HepG2 (cell line): ENCODE data around the gene CHML. TPM values are rescaled to one million over a fixed set of nuclear protein-coding genes. Genes with fewer than 3 reads are reported as not detected.

ENCODE experiments used
- ATAC-seq: fragments of 200-7000 bp; cut with Tn5 transposase; 3 replicates; pipeline ENCODE4 v1.9.1; 2020; ENCODE audit warnings: mild to moderate bottlenecking, moderate library complexity
- Bru-seq: library from RNA; stranded (reverse); fragments of 400-500 nt; gene quantifications from one replicate; lab custom pipeline; 2021; lab: Mats Ljungman, UMichigan
- BruChase-seq, 2 experiments: library from RNA; stranded (reverse); fragments of 400-500 nt; gene quantifications; one replicate each; lab custom pipeline; 2021; lab: Mats Ljungman, UMichigan
- BruUV-seq: library from RNA; stranded (reverse); fragments of 400-500 nt; replicated peaks from 2 replicates; lab custom pipeline; 2021; lab: Mats Ljungman, UMichigan
- CTCF ChIA-PET: fragments of 300-600 bp; formaldehyde crosslinking; extraction: SDS; loops from one replicate; lab custom pipeline; 2021; ENCODE audit warnings: low total read pairs, inconsistent platforms, low intra/inter-chr PET ratio; lab: Yijun Ruan, JAX
- POLR2A ChIA-PET: fragments of 350-600 bp; sonication (Branson Sonifier 250); formaldehyde crosslinking; loops from one replicate; lab custom pipeline; 2020; ENCODE audit warnings: antibody characterized with exemption, inconsistent platforms; lab: Yijun Ruan, JAX
- DNase-seq: peaks from one replicate; pipeline ENCODE4 v3.0.0-alpha.2; 2015; ENCODE audit warnings: low spot score
- FAIRE-seq: peaks from 3 replicates; lab custom pipeline; 2011; peaks lifted over from hg19 to GRCh38; lab: Jason Lieb, UNC
- H2AFZ ChIP-seq: one replicate; pipeline ENCODE4 v1.6.1; 2011; ENCODE audit warnings: low read length, inconsistent platforms
- H3K27ac ChIP-seq: fragments of 300-600 bp; 3 replicates; pipeline ENCODE4 v1.8.0; 2011; ENCODE audit warnings: mixed run types, mild to moderate bottlenecking, mixed read lengths, low read length, inconsistent platforms; ENCODE audit not compliant: insufficient read depth; ENCODE audit errors: extremely low read length
- H3K27me3 ChIP-seq, 2 experiments: fragments of 200-600 bp in 1 of 2; 2 replicates in 1 of 2; 3 replicates in 1 of 2; pipeline versions ENCODE4 v1.6.0 to v1.8.0; 2011; ENCODE audit warnings: low read length in 2 of 2, mild to moderate bottlenecking in 2 of 2, moderate library complexity in 2 of 2, inconsistent platforms in 1 of 2; ENCODE audit not compliant: insufficient read depth in 2 of 2, control insufficient read depth in 1 of 2
- H3K36me3 ChIP-seq, 2 experiments: fragments of 200-600 bp in 1 of 2; replicated peaks in 1 of 2; 2 replicates in 1 of 2; 3 replicates in 1 of 2; pipeline versions ENCODE4 v1.5.1 to v1.8.0; 2011; ENCODE audit warnings: low read length in 2 of 2, inconsistent platforms in 1 of 2; ENCODE audit not compliant: insufficient read depth in 2 of 2, control insufficient read depth in 1 of 2
- H3K4me1 ChIP-seq: 2 replicates; pipeline ENCODE4 v1.5.1; 2012; ENCODE audit warnings: low read length, inconsistent platforms; ENCODE audit not compliant: insufficient read depth
- H3K4me2 ChIP-seq: 2 replicates; pipeline ENCODE4 v1.6.0; 2011; ENCODE audit warnings: low read depth, low read length, inconsistent platforms
- H3K4me3 ChIP-seq, 3 experiments: fragments of 200-600 bp in 1 of 3; sonication (generic), shearing (Covaris generic) in 1 of 3; replicated peaks in 1 of 3; 2 replicates each; pipeline ENCODE4 v1.5.1; 2011 to 2016; ENCODE audit warnings: low read length in 3 of 3, inconsistent platforms in 2 of 3, low read depth in 2 of 3, mild to moderate bottlenecking in 2 of 3, control low read depth in 1 of 3, mixed read lengths in 1 of 3; ENCODE audit not compliant: insufficient read depth in 1 of 3
- H3K79me2 ChIP-seq: one replicate; pipeline ENCODE4 v1.6.1; 2011; ENCODE audit warnings: low read length, inconsistent platforms; ENCODE audit not compliant: insufficient read depth
- H3K9ac ChIP-seq: 2 replicates; pipeline ENCODE4 v1.6.0; 2011; ENCODE audit warnings: mild to moderate bottlenecking, low read depth, low read length, inconsistent platforms; ENCODE audit not compliant: insufficient read depth
- H3K9me3 ChIP-seq: 2 replicates; pipeline ENCODE4 v1.5.1; 2012; ENCODE audit warnings: mild to moderate bottlenecking, low read length
- H4K20me1 ChIP-seq: 2 replicates; pipeline ENCODE4 v1.6.0; 2011; ENCODE audit warnings: inconsistent platforms, mild to moderate bottlenecking, low read length, moderate library complexity; ENCODE audit not compliant: insufficient read depth
- CENPBD1 ChIP-seq: sonication (generic); formaldehyde crosslinking; IDR thresholded peaks from 2 replicates; pipeline ENCODE4 v1.8.0; 2022; ENCODE audit warnings: missing genetic modification reagents, low read depth, mild to moderate bottlenecking, borderline replicate concordance
- MAFF ChIP-seq: IDR thresholded peaks from 2 replicates; pipeline ENCODE4 v1.6.1; 2011; ENCODE audit warnings: low read depth, low read length, improper control_type of control experiment
- ONECUT2 ChIP-seq: sonication (generic); formaldehyde crosslinking; IDR thresholded peaks from 2 replicates; pipeline ENCODE4 v1.4.0; 2020; ENCODE audit warnings: missing genetic modification reagents
- POLR2AphosphoS5 ChIP-seq: IDR thresholded peaks from 2 replicates; pipeline ENCODE4 v1.6.1; 2012; ENCODE audit warnings: low read depth, low read length
- TCF12 ChIP-seq, 2 experiments: fragments of 450-650 bp in 1 of 2; sonication (generic) in 1 of 2; formaldehyde crosslinking in 1 of 2; IDR thresholded peaks; 2 replicates each; pipeline versions ENCODE4 v1.6.1 to v1.8.0; 2017 to 2022; ENCODE audit warnings: antibody characterized with exemption in 1 of 2, mild to moderate bottlenecking in 1 of 2, missing genetic modification reagents in 1 of 2, moderate library complexity in 1 of 2
- TEF ChIP-seq: sonication (generic); formaldehyde crosslinking; IDR thresholded peaks from 2 replicates; pipeline ENCODE4 v1.5.0; 2020; ENCODE audit warnings: missing genetic modification reagents
- ZNF256 ChIP-seq: sonication (generic); formaldehyde crosslinking; conservative IDR thresholded peaks from 2 replicates; pipeline ENCODE4 v1.4.0; 2020; ENCODE audit warnings: missing genetic modification reagents
- ZNF589 ChIP-seq: sonication (generic); formaldehyde crosslinking; conservative IDR thresholded peaks from 2 replicates; pipeline ENCODE4 v1.8.0; 2022; ENCODE audit warnings: mild to moderate bottlenecking, moderate library complexity, missing genetic modification reagents
- ZNF660 ChIP-seq: sonication (generic); formaldehyde crosslinking; IDR thresholded peaks from 2 replicates; pipeline ENCODE4 v1.5.1; 2020; ENCODE audit warnings: mild to moderate bottlenecking, low read depth, missing genetic modification reagents, borderline replicate concordance
- ZNF7 ChIP-seq: IDR thresholded peaks from 2 replicates; pipeline ENCODE4 v1.6.1; 2016; ENCODE audit warnings: missing biosample characterization, missing genetic modification reagents
- WGBS: methylation state at CpG from one replicate; pipeline ENCODE4 v1.1.6; 2017; ENCODE audit warnings: low lambda C conversion rate; 5-methylcytosine and 5-hydroxymethylcytosine counted together
- in situ Hi-C: cut with HindIII; loops from 2 replicates; pipeline ENCODE4 v1.10.0; 2017; ENCODE audit warnings: low pct_unique_long_range_greater_than_20kb; ENCODE audit not compliant: extremely low pct_ligation_motif_present
- intact Hi-C: fragments of 100-400 bp; cut with micrococcal nuclease; formaldehyde crosslinking; loops from one replicate; pipeline ENCODE4 v1.10.0; 2022; ENCODE audit not compliant: unreplicated experiment
- long read RNA-seq, 2 experiments: library from RNA in 1 of 2; library from polyadenylated mRNA in 1 of 2; stranded (forward) in 1 of 2; unstranded in 1 of 2; transcript quantifications; one replicate each; pipeline ENCODE4 v2.0.0, GENCODE V29; 2019 to 2022
- polyA minus RNA-seq, 3 experiments: library from RNA; depleted of rRNA, polyadenylated mRNA; stranded (reverse); fragments of >200 nt; gene quantifications; 2 replicates each; pipeline ENCODE4 v1.2.3, GENCODE V29; 2011; ENCODE audit warnings: low replicate concordance in 1 of 3
- polyA plus RNA-seq, 8 experiments: library from polyadenylated mRNA; depleted of rRNA in 3 of 8; stranded (reverse) in 7 of 8; unstranded in 1 of 8; fragments of >200 nt; fragmentation: Illumina TruSeq in 4 of 8; extraction: Trizol in 4 of 8; gene quantifications; 2 replicates each; pipeline versions ENCODE4 v1.2.1 to v1.2.3, GENCODE V29; 2011 to 2016; ENCODE audit warnings: low read depth in 4 of 8, missing spikeins in 1 of 8, mixed read lengths in 1 of 8; ENCODE audit not compliant: insufficient read depth in 1 of 8
- total RNA-seq, 5 experiments: library from RNA; depleted of rRNA; stranded (reverse); fragments of >200 nt; fragmentation: Illumina TruSeq; extraction: Trizol; gene quantifications; 2 replicates each; pipeline ENCODE4 v1.2.3, GENCODE V29; 2016; ENCODE audit warnings: low read depth in 1 of 5
- TF ChIP-seq, protein P1 (sequence below): sonication (generic); formaldehyde crosslinking; IDR thresholded peaks from 2 replicates; pipeline ENCODE4 v1.9.0; 2022; ENCODE audit warnings: low read depth, missing genetic modification reagents

The CHML gene, protein sequence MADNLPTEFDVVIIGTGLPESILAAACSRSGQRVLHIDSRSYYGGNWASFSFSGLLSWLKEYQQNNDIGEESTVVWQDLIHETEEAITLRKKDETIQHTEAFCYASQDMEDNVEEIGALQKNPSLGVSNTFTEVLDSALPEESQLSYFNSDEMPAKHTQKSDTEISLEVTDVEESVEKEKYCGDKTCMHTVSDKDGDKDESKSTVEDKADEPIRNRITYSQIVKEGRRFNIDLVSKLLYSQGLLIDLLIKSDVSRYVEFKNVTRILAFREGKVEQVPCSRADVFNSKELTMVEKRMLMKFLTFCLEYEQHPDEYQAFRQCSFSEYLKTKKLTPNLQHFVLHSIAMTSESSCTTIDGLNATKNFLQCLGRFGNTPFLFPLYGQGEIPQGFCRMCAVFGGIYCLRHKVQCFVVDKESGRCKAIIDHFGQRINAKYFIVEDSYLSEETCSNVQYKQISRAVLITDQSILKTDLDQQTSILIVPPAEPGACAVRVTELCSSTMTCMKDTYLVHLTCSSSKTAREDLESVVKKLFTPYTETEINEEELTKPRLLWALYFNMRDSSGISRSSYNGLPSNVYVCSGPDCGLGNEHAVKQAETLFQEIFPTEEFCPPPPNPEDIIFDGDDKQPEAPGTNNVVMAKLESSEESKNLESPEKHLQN
- total RNA-seq (2016; rRNA removed; fragmentation: Illumina TruSeq; extraction: Trizol) (16.7 and 21.0 TPM in 2 replicates), polyA plus RNA-seq (2011; rRNA removed) (5.2 TPM in 2 replicates), polyA minus RNA-seq (2011; rRNA and poly(A)+ RNA removed; ENCODE audit: low replicate concordance) (34.4 and 211 TPM in 2 replicates), Bru-seq, nascent RNA (percentile 94 among the genes with signal in this experiment), BruChase-seq, experiment 1, labeled RNA remaining after a 6-hour chase (percentile 94 among the genes with signal in this experiment), BruChase-seq, experiment 2, labeled RNA remaining after a 2-hour chase (percentile 93 among the genes with signal in this experiment)
- 1.2 and 1.5 TPM in 2 replicates for total RNA-seq (2016; cell fraction: cytosol; rRNA removed; fragmentation: Illumina TruSeq; extraction: Trizol; ENCODE audit: low read depth)
- total RNA-seq (2016; cell fraction: insoluble cytoplasmic fraction; rRNA removed; fragmentation: Illumina TruSeq; extraction: Trizol) = 15.5 and 19.9 TPM in 2 replicates
- total RNA-seq (2016; cell fraction: membrane; rRNA removed; fragmentation: Illumina TruSeq; extraction: Trizol) = 7.3 TPM in 2 replicates
- 27.0 and 27.7 TPM in 2 replicates for total RNA-seq (2016; cell fraction: nucleus; rRNA removed; fragmentation: Illumina TruSeq; extraction: Trizol)
- 2.2 and 2.7 TPM in 2 replicates for polyA plus RNA-seq (2011; cell fraction: cytosol; rRNA removed)
- 7.1 and 7.8 TPM in 2 replicates for polyA plus RNA-seq (2011; cell fraction: nucleus; rRNA removed)
- polyA plus RNA-seq (2012) = 7.1 and 8.1 TPM in 2 replicates
- polyA plus RNA-seq (2016; cell fraction: cytosol; fragmentation: Illumina TruSeq; extraction: Trizol; ENCODE audit: low read depth) = 0.27 and 0.35 TPM in 2 replicates
- polyA plus RNA-seq (2016; cell fraction: insoluble cytoplasmic fraction; fragmentation: Illumina TruSeq; extraction: Trizol; ENCODE audit: low read depth) = 9.8 and 11.3 TPM in 2 replicates
- 1.2 and 1.6 TPM in 2 replicates for polyA plus RNA-seq (2016; cell fraction: membrane; fragmentation: Illumina TruSeq; extraction: Trizol; ENCODE audit: low read depth)
- polyA plus RNA-seq (2016; cell fraction: nucleus; fragmentation: Illumina TruSeq; extraction: Trizol; ENCODE audit: insufficient read depth, low read depth) = 16.7 and 19.0 TPM in 2 replicates
- 8.0 and 11.1 TPM in 2 replicates for polyA minus RNA-seq (2011; cell fraction: cytosol; rRNA and poly(A)+ RNA removed)
- 44.5 and 48.6 TPM in 2 replicates for polyA minus RNA-seq (2011; cell fraction: nucleus; rRNA and poly(A)+ RNA removed)
- long read RNA-seq, experiment 1 = 0 reads
- long read RNA-seq, experiment 2, full-length matches to known transcripts = 1 of 4 reads
- long read RNA-seq, experiment 2, partial matches to known transcripts = 0 of 4 reads
- long read RNA-seq, experiment 2, other reads (novel, unspliced or antisense) = 3 of 4 reads

DNA sequence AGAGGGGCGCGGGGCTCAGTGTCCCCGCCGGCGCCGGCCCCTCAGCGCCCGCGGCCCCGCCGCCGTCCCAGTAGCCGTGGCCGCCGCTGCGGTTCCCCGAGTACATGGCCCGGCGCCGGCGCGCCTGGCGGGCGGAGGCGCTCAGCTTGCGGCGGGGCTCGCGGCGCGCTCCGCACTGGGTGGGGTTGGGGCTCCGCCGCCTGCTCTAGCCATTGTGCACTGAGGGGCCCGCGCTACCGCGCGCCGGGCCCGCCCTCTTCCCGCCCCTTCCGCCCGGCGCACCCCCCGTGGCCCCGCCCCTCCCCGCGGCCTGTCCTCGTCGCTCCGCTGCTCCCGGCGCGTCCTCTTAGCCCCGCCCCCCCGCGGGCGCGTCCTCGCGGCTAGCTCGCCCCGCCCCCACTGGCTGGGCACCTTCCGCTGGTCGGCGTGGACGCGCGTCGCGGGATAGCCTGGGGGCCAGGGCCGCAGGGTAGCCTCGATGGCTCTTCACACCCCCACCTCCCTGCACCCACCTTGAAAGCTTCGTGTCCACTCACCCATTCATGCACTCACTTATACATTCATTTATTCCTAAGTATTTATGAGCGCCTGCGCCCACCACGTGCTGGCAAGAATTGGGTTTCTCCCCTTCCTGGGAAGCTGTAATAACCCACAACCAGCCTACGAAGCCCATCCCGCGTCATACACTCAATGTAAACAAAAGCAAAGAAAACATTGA lies at the start of gene CHML, which contains the start of gene OPN3:
TSS of gene CHML (minus strand) at position 221 of the 718 bp plus-strand sequence. CDS start 4,603 bp downstream, outside the sequence.
TSS of gene OPN3 (minus strand) at position 221 of the 718 bp plus-strand sequence. CDS start at position 106, 115 bp downstream.
- H3K4me2 ChIP-seq = peak within 1 kb of the TSS; percentile 97
- intact Hi-C loops = loop anchor here (1.0 kb wide), 2 partner anchors 25 to 122 kb away; no protein-coding TSS in a partner anchor
- no peaks in the 10 kb centered on the region for H3K9me3 ChIP-seq
- peak within 1 kb of the TSS; percentile 85 to 100 (median 99) for H3K4me3 ChIP-seq
- CTCF ChIA-PET = interaction anchor here (1.0 kb wide), 1 partner anchor 30 kb away, joined by 3 read pairs; no protein-coding TSS in a partner anchor
- DNase-seq = peak; percentile 76
- peak within 1 kb of the TSS; percentile 91 for H3K27ac ChIP-seq
- H3K9ac ChIP-seq = peak within 1 kb of the TSS; percentile 96
- peaks cover 0 to 6% of the 10 kb centered on the region in 2 experiments; a peak in 4 of 5 replicates for H3K36me3 ChIP-seq
- under 1% methylated on average over 8 of the region's 81 CpGs for WGBS
- POLR2A ChIA-PET = interaction anchor here (0.9 to 2.2 kb wide), 9 partner anchors 8 to 207 kb away, joined by 3 to 11 read pairs (median 6); partner anchors contain the start of genes EXO1 and FH
- in situ Hi-C loops = no loop called here
- H4K20me1 ChIP-seq = peaks cover 6% of the 10 kb centered on the region; the same call in 1 of the 2 replicates
- BruUV-seq = no TSS peak
- peak; percentile 92 for ATAC-seq
- FAIRE-seq = no peak
- peaks cover 47% of the 10 kb centered on the region for H3K4me1 ChIP-seq
- H3K79me2 ChIP-seq = peaks cover 24% of the 10 kb centered on the region
- H3K27me3 ChIP-seq = no peaks in the 10 kb centered on the region; a peak in 1 of 5 replicates
- H2AFZ ChIP-seq = peak within 1 kb of the TSS; percentile 7
- no peak for TF ChIP-seq ONECUT2
- no peak for TF ChIP-seq ZNF7 (CRISPR knock-in tag)
- TF ChIP-seq POLR2AphosphoS5 = peak; percentile 53; the same call in 1 of the 2 replicates
- TF ChIP-seq MAFF = no peak
- TF ChIP-seq, protein P1, sequence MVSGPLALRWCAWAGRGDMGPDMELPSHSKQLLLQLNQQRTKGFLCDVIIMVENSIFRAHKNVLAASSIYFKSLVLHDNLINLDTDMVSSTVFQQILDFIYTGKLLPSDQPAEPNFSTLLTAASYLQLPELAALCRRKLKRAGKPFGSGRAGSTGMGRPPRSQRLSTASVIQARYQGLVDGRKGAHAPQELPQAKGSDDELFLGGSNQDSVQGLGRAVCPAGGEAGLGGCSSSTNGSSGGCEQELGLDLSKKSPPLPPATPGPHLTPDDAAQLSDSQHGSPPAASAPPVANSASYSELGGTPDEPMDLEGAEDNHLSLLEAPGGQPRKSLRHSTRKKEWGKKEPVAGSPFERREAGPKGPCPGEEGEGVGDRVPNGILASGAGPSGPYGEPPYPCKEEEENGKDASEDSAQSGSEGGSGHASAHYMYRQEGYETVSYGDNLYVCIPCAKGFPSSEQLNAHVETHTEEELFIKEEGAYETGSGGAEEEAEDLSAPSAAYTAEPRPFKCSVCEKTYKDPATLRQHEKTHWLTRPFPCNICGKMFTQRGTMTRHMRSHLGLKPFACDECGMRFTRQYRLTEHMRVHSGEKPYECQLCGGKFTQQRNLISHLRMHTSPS (CRISPR knock-in tag) = no peak
- TF ChIP-seq ZNF660 (CRISPR knock-in tag) = no peak
- 0 out of 2 replicates have a peak, but pooled peaks have one; percentile 33 for TF ChIP-seq TEF
- TF ChIP-seq TCF12 (IDR thresholded peaks at IDR 0.05) = no peak
- no peak for TF ChIP-seq TCF12 (CRISPR knock-in tag; IDR thresholded peaks at IDR 0.05)
- no peak for TF ChIP-seq ZNF256 (CRISPR knock-in tag)
- TF ChIP-seq CENPBD1 = no peak
- TF ChIP-seq ZNF589 (CRISPR knock-in tag) = no peak
